SK-N-SH treated with all-trans-retinoic acid at 6 μM for 48 hours (cell line): ENCODE data around the gene ENDOV.

ENCODE experiments used
- CREB5 ChIP-seq: fragments of 250-450 bp; sonication (Bioruptor Pico); IDR thresholded peaks from 2 replicates; pipeline ENCODE4 v1.5.1; 2020; ENCODE audit warnings: low read depth, mild to moderate bottlenecking, moderate library complexity
- CSRNP3 ChIP-seq: fragments of 250-450 bp; sonication (Bioruptor Pico); IDR thresholded peaks from 2 replicates; pipeline ENCODE4 v1.5.1; 2021; ENCODE audit warnings: mild to moderate bottlenecking, moderate library complexity
- OSR1 ChIP-seq: fragments of 250-450 bp; sonication (Bioruptor Pico); IDR thresholded peaks from 2 replicates; pipeline ENCODE4 v1.8.0; 2022; ENCODE audit warnings: moderate library complexity, mild to moderate bottlenecking, inconsistent platforms
- PATZ1 ChIP-seq: fragments of 250-450 bp; sonication (Bioruptor Pico); IDR thresholded peaks from 2 replicates; pipeline ENCODE4 v1.8.0; 2020; ENCODE audit warnings: mild to moderate bottlenecking, moderate library complexity, borderline replicate concordance
- RARB ChIP-seq: fragments of 250-450 bp; sonication (Bioruptor Pico); IDR thresholded peaks from 2 replicates; pipeline ENCODE4 v1.8.0; 2021; ENCODE audit warnings: mild to moderate bottlenecking, moderate library complexity
- TCF4 ChIP-seq: fragments of 250-450 bp; sonication (Bioruptor Pico); IDR thresholded peaks from 2 replicates; pipeline ENCODE4 v1.8.0; 2021; ENCODE audit warnings: mild to moderate bottlenecking, moderate library complexity, borderline replicate concordance
- TSHZ2 ChIP-seq: fragments of 250-450 bp; sonication (Bioruptor Pico); IDR thresholded peaks from 2 replicates; pipeline ENCODE4 v1.5.0; 2020; ENCODE audit warnings: mild to moderate bottlenecking, moderate library complexity
- ZNF565 ChIP-seq: fragments of 450-650 bp; formaldehyde crosslinking; conservative IDR thresholded peaks from 2 replicates; pipeline ENCODE4 v1.5.0; 2020; ENCODE audit warnings: low read depth, mild to moderate bottlenecking, moderate library complexity
- ZNF70 ChIP-seq: fragments of 450-650 bp; formaldehyde crosslinking; IDR thresholded peaks from 2 replicates; pipeline ENCODE4 v1.5.0; 2020; ENCODE audit warnings: mild to moderate bottlenecking, moderate library complexity
- ZNF8 ChIP-seq: fragments of 450-650 bp; formaldehyde crosslinking; IDR thresholded peaks from 2 replicates; pipeline ENCODE4 v1.5.0; 2020; ENCODE audit warnings: mild to moderate bottlenecking, moderate library complexity

- TF ChIP-seq TSHZ2 (CRISPR knock-in tag), result no peak
- TF ChIP-seq ZNF8 (CRISPR knock-in tag), result no peak
- TF ChIP-seq CREB5 (CRISPR knock-in tag), result no peak
- no peak for TF ChIP-seq OSR1 (CRISPR knock-in tag)
- TF ChIP-seq ZNF565 (CRISPR knock-in tag), result no peak
- no peak for TF ChIP-seq RARB (CRISPR knock-in tag)
- TF ChIP-seq CSRNP3 (CRISPR knock-in tag), result no peak
- TF ChIP-seq PATZ1, result no peak
- no peak for TF ChIP-seq ZNF70 (CRISPR knock-in tag)
- TF ChIP-seq TCF4 (CRISPR knock-in tag), result no peak
These were observed 42.4 kb downstream of the ENDOV start for GRCh38 chr17:80457236-80457856.
